Thoracic aorta (tissue), 2 donors: ENCODE results near the gene NCOA6. TPM values are rescaled to one million over a fixed set of nuclear protein-coding genes. Genes with fewer than 3 reads are reported as not detected.

ENCODE experiments used
- ATAC-seq: fragments of 150-250 bp; one replicate; pipeline ENCODE4 v1.8.0; 2017; ENCODE audit warnings: low read depth; ENCODE audit not compliant: insufficient number of reproducible peaks, low FRiP score
- DNase-seq: peaks from one replicate; pipeline ENCODE4 v3.0.0-alpha.2; 2020; ENCODE audit warnings: low spot score
- H3K27ac ChIP-seq, 2 donors: fragments of 200-600 bp; sonication (generic); 1 replicate in 1 of 2; 2 replicates in 1 of 2; pipeline ENCODE4 v1.5.1; 2016; ENCODE audit warnings: mild to moderate bottlenecking in 2 of 2, moderate library complexity in 2 of 2
- H3K27me3 ChIP-seq: fragments of 200-600 bp; sonication (generic); replicated peaks from 2 replicates; pipeline ENCODE4 v1.6.0; 2016; ENCODE audit warnings: mild to moderate bottlenecking; ENCODE audit not compliant: insufficient read depth
- H3K36me3 ChIP-seq: fragments of 200-600 bp; sonication (generic); one replicate; pipeline ENCODE4 v1.5.1; 2016
- H3K4me1 ChIP-seq, 2 donors: fragments of 200-600 bp; sonication (generic); 1 replicate in 1 of 2; 2 replicates in 1 of 2; pipeline versions ENCODE4 v1.5.1 to v1.6.0; 2016; ENCODE audit warnings: low read depth in 2 of 2, mild to moderate bottlenecking in 1 of 2; ENCODE audit not compliant: control insufficient read depth in 1 of 2
- H3K4me3 ChIP-seq: fragments of 200-600 bp; sonication (generic); 2 replicates; pipeline ENCODE4 v1.5.1; 2016; ENCODE audit warnings: mild to moderate bottlenecking
- H3K9me3 ChIP-seq: fragments of 200-600 bp; sonication (generic); 2 replicates; pipeline ENCODE4 v1.5.1; 2016
- CTCF ChIP-seq: fragments of 200-600 bp; sonication (generic); IDR thresholded peaks from one replicate; pipeline ENCODE4 v1.5.1; 2019; ENCODE audit warnings: antibody characterized with exemption
- total RNA-seq, 2 donors: library from RNA; depleted of rRNA; stranded (reverse); fragments of >200 nt; gene quantifications; one replicate each; pipeline versions ENCODE4 v1.1.0 to v1.2.3, GENCODE V29; 2016

Gene NCOA6
- total RNA-seq, 2 donors from 2014 or later = 14.8 to 21.4 TPM

GRCh38 chr20:34701405-34702085 lies 123.9 kb downstream of the NCOA6 start:
- Histone ChIP-seq H3K27me3 (no peaks in the 10 kb centered on the region), H3K27ac (no peak overlapping the region), H3K4me1 (peaks cover 6 to 11% of the 10 kb centered on the region in 2 donors), H3K9me3 (no peaks in the 10 kb centered on the region), H3K4me3 (no peak overlapping the region), H3K36me3 (no peaks in the 10 kb centered on the region)
- no peak for DNase-seq
- no peak for TF ChIP-seq CTCF
- no peak for ATAC-seq

GRCh38 chr20:34693414-34693813 lies 132.0 kb downstream of the NCOA6 start:
- no peaks in the 10 kb centered on the region for H3K4me1 ChIP-seq
- H3K27me3 ChIP-seq = no peaks in the 10 kb centered on the region
- no peak overlapping the region for H3K27ac ChIP-seq
- no peaks in the 10 kb centered on the region for H3K9me3 ChIP-seq
- H3K4me3 ChIP-seq = no peak overlapping the region
- ATAC-seq = no peak
- TF ChIP-seq CTCF = no peak
- no peaks in the 10 kb centered on the region for H3K36me3 ChIP-seq
- no peak for DNase-seq

- no peak for ATAC-seq
Observed at GRCh38 chr20:34691838-34692237, 133.6 kb downstream of the NCOA6 start.

GRCh38 chr20:34689486-34689885 lies 136.0 kb downstream of the NCOA6 start:
- Histone ChIP-seq H3K27me3 (no peaks in the 10 kb centered on the region), H3K36me3 (no peaks in the 10 kb centered on the region), H3K9me3 (no peaks in the 10 kb centered on the region), H3K4me1 (no peaks in the 10 kb centered on the region), H3K4me3 (no peak overlapping the region), H3K27ac (no peak overlapping the region)
- DNase-seq = no peak
- ATAC-seq = no peak
- no peak for TF ChIP-seq CTCF

More at GRCh38 chr20:34691838-34692237, 133.6 kb downstream of the NCOA6 start:
- Histone ChIP-seq H3K4me1 (no peaks in the 10 kb centered on the region), H3K36me3 (no peaks in the 10 kb centered on the region), H3K27ac (no peak overlapping the region), H3K4me3 (no peak overlapping the region), H3K9me3 (no peaks in the 10 kb centered on the region), H3K27me3 (no peaks in the 10 kb centered on the region)
- DNase-seq = no peak
- TF ChIP-seq CTCF = no peak

GRCh38 chr20:34683667-34684066 lies 141.8 kb downstream of the NCOA6 start:
- Histone ChIP-seq H3K27ac (no peak overlapping the region), H3K4me1 (no peaks in the 10 kb centered on the region), H3K4me3 (no peak overlapping the region), H3K36me3 (no peaks in the 10 kb centered on the region), H3K9me3 (no peaks in the 10 kb centered on the region), H3K27me3 (no peaks in the 10 kb centered on the region)
- ATAC-seq = no peak
- no peak for DNase-seq
- no peak for TF ChIP-seq CTCF
